IPS DF 6.9 (cell line): Measurements from ENCODE around the gene APOBEC3F.

ENCODE experiments used
- DNase-seq: peaks from one replicate; pipeline ENCODE4 v3.0.0-alpha.2; 2013; ENCODE audit warnings: low read depth, low spot score
- H3K27ac ChIP-seq: one replicate; pipeline ENCODE4 v1.5.1; 2013; ENCODE audit warnings: low read length, control low read depth
- H3K27me3 ChIP-seq: 2 replicates; pipeline ENCODE4 v1.6.1; 2013; ENCODE audit warnings: mild to moderate bottlenecking, low read length; ENCODE audit not compliant: control insufficient read depth, insufficient read depth
- H3K36me3 ChIP-seq: 2 replicates; pipeline ENCODE4 v1.6.1; 2013; ENCODE audit warnings: low read length; ENCODE audit not compliant: control insufficient read depth, insufficient read depth
- H3K4me1 ChIP-seq: 2 replicates; pipeline ENCODE4 v1.6.1; 2013; ENCODE audit warnings: low read length; ENCODE audit not compliant: control insufficient read depth, insufficient read depth
- H3K4me3 ChIP-seq: 2 replicates; pipeline ENCODE4 v1.5.1; 2013; ENCODE audit warnings: mild to moderate bottlenecking, low read length
- H3K9me3 ChIP-seq: 2 replicates; pipeline ENCODE4 v1.6.1; 2013; ENCODE audit warnings: low read length, inconsistent platforms; ENCODE audit not compliant: control insufficient read depth, insufficient read depth
- WGBS: extraction: QIAGEN DNeasy Blood & Tissue Kit; methylation state at CpG from one replicate; pipeline ENCODE4 v1.1.7; 2013; ENCODE audit warnings: mixed read lengths, missing lambda C conversion rate; ENCODE audit not compliant: insufficient read length, insufficient coverage; 5-methylcytosine and 5-hydroxymethylcytosine counted together

Gene APOBEC3F

DNA sequence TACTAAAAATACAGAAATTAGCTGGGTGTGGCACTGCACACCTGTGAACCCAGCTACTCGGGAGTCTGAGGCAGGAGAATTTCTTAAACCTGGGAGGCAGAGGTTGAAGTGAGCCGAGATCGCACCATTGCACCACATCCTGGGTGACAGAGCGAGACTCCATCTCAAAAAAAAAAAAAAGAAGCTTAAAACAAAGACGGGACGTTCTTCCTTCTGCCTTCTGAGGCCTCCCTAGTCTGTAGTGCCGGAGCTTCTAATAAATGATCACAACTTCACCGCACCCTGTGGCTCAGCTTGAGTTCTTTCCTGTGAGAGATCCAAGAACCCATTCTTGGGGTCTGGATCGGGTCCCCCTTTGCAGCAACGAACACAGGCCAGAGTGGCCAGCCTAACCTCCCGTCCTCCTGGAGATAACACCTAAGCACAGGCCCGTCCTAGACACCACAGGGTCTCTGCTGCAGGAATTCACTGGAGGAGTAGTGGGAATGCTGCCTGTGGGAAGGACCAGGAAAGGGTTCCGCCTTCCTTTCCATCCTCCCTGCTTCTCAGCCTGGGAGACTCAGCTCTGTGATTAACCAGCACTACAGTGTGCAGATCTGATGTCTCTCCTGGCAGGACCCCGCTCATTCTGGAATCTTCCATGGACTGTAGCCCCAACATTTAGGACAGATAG lies 54.2 kb downstream of the APOBEC3F start:
- no peaks in the 10 kb centered on the region for H3K9me3 ChIP-seq
- H3K27me3 ChIP-seq: no peaks in the 10 kb centered on the region
- H3K4me1 ChIP-seq: peaks cover 3% of the 10 kb centered on the region
- no peak overlapping the region for H3K27ac ChIP-seq
- no peak overlapping the region for H3K4me3 ChIP-seq
- DNase-seq: no peak
- WGBS: no CpG with 5 or more reads among the region's 14 CpGs
- H3K36me3 ChIP-seq: no peaks in the 10 kb centered on the region

DNA sequence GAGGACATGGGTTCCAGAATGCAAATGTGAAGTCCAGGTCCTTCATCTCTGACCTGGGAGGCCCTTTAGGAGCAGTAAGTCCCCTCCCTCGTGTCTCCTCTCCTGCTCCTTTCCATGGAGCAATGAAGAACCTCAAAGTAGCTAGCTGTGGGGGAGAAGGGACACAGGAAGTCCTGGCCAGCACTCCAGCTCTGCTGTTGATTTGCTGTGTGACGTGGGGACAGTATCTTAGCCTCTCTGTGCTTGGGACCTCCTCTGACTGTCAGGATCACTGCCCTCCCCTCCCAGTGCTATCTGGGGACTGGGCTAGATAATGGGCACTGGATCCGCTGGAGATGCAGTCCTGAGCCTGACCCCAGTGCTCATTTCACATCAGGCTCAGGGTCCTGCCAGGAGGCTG lies 55.3 kb downstream of the APOBEC3F start:
- H3K36me3 ChIP-seq: no peaks in the 10 kb centered on the region
- no peaks in the 10 kb centered on the region for H3K9me3 ChIP-seq
- H3K4me1 ChIP-seq: peaks cover 3% of the 10 kb centered on the region
- DNase-seq: no peak
- no CpG with 5 or more reads among the region's 3 CpGs for WGBS
- H3K27me3 ChIP-seq: no peaks in the 10 kb centered on the region
- H3K27ac ChIP-seq: no peak overlapping the region
- H3K4me3 ChIP-seq: no peak overlapping the region

DNA sequence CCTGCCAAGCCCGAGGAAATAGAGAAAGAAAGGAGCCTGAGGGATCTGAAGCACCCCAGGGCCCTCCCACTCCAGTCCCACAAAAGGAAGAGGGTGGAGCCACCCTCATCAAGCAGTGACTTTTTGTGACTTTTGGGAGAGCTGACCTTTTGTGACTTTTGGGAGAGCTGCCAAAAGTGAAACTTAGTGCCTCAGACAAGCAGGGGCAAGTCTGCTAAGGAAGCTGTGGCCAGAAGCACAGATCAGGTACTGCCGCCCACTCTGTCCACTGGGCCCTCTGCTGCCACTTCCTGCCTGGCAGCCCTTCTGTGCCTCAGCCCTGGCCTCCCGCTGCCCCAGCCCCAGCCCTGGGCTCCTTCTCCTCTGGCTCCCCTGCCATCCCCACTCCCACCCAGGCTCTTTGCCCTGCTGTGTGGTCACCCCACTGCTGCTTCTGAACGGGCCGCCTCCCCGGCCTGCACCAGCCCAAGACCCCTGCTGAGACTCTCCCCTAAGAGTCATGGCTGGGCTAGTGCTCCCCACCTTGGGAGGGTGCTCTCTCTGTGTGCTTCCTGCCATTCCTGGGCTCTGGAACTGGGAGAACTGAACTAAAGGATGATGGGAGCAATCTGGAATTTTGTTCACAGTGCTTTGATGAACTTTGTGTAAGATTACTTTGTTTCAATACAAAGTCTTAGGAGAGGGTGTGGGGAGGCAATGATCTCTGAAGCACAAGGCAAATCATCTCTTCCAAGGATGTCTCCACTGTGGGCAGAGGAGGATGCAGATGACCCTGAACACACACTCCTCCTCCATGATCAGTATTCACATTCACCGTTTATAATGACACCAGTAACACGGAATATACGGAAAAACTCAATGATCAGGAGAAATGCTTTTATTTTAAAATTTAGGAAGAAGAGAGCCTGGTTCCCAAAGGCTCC lies 56.7 kb downstream of the APOBEC3F start, which contains the start of gene APOBEC3H:
APOBEC3H (plus strand) TSS at position 147 of the 923 bp plus-strand sequence. CDS start 3,035 bp downstream, outside the sequence.
- no peaks in the 10 kb centered on the region for H3K36me3 ChIP-seq
- no peak for DNase-seq
- H3K27me3 ChIP-seq: no peaks in the 10 kb centered on the region
- H3K4me1 ChIP-seq: peaks cover 8% of the 10 kb centered on the region
- WGBS: no CpG with 5 or more reads among the region's 9 CpGs
- H3K27ac ChIP-seq: no peak within 1 kb of the TSS
- no peaks in the 10 kb centered on the region for H3K9me3 ChIP-seq
- H3K4me3 ChIP-seq: no peak within 1 kb of the TSS

DNA sequence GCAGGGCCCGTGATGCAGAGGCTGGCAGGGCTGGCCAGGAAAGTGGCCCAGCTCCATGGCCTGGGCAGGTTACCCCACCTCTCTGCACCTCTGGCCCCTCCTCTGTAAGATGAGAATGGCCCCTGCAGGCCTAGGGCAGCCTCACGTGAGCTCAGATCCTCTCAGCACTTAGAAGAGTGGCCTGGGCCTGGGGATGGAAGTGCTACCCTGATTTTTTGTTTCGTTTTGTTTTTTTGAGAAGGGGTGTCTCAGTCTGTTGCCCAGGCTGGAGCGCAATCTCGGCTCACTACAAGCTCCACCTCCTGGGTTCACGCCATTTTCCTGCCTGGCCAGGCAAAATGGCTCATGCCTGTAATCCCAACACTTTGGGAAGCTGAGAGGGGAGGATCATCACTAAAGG lies 57.4 kb downstream of the APOBEC3F start:
- DNase-seq: no peak
- no peak overlapping the region for H3K27ac ChIP-seq
- WGBS: no CpG with 5 or more reads among the region's 6 CpGs

DNA sequence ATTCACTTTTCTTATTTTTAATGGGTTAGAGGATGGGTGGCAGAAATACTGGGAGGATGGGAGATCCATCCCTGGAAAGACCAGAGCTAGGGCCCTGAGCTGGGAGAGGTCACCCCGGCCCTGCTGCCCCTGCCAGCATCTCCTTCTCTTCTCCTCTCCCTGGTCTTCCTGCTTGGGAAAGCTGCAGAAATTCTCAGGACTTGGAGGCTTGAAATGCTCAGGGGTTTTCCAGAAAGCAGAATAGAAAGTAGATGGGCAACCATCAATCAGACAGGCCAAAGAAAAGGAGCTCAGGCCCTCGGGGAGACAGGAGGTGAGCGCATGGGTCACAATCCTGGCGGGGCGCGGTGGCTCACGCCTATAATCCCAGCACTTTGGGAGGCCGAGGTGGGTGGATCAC lies 57.9 kb downstream of the APOBEC3F start:
- Histone ChIP-seq H3K27me3 (no peaks in the 10 kb centered on the region), H3K27ac (no peak overlapping the region), H3K9me3 (no peaks in the 10 kb centered on the region), H3K4me3 (no peak overlapping the region), H3K36me3 (no peaks in the 10 kb centered on the region), H3K4me1 (peaks cover 8% of the 10 kb centered on the region)
- WGBS: no CpG with 5 or more reads among the region's 8 CpGs
- DNase-seq: no peak

More for the DNA sequence above, 57.4 kb downstream of the APOBEC3F start:
- Histone ChIP-seq H3K9me3 (no peaks in the 10 kb centered on the region), H3K27me3 (no peaks in the 10 kb centered on the region), H3K36me3 (no peaks in the 10 kb centered on the region), H3K4me1 (peaks cover 8% of the 10 kb centered on the region), H3K4me3 (no peak overlapping the region)

DNA sequence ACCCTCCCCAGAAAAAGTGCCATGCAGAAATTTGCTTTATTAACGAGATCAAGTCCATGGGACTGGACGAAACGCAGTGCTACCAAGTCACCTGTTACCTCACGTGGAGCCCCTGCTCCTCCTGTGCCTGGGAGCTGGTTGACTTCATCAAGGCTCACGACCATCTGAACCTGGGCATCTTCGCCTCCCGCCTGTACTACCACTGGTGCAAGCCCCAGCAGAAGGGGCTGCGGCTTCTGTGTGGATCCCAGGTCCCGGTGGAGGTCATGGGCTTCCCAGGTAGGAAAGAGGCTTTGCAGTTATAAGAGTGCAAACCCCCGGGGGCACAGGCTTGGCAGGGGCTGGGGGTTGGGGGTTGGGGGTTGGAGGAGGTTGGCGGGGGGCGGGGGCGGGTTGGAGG lies 60.6 kb downstream of the APOBEC3F start:
- Histone ChIP-seq H3K4me3 (no peak overlapping the region), H3K4me1 (peaks cover 8% of the 10 kb centered on the region), H3K27me3 (no peaks in the 10 kb centered on the region), H3K27ac (no peak overlapping the region), H3K36me3 (no peaks in the 10 kb centered on the region), H3K9me3 (no peaks in the 10 kb centered on the region)
- no CpG with 5 or more reads among the region's 13 CpGs for WGBS
- no peak for DNase-seq

DNA sequence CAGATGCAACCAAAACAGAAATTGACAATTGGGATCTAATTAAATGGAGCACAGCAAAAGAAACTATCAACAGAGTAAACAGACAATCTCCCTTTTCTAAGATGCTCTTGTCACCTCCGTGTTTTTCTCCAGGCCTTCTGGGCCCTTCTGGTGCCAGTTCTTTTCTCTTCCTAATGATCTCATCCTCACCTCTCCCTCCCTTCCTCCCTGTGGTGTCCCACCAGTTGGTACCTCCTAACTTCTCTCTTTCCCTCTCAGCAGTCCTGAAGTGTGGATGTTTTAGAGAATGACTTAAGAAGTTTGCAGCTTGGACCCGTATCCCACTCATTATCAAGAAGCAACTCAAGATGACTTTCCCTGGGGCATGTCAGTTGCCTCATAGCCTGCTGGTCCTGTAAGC lies 62.8 kb downstream of the APOBEC3F start:
- Histone ChIP-seq H3K36me3 (no peaks in the 10 kb centered on the region), H3K27ac (no peak overlapping the region), H3K4me3 (no peak overlapping the region), H3K27me3 (no peaks in the 10 kb centered on the region), H3K4me1 (peaks cover 4% of the 10 kb centered on the region), H3K9me3 (no peaks in the 10 kb centered on the region)
- DNase-seq: no peak
- no CpG with 5 or more reads among the region's 2 CpGs for WGBS
